GM19455 (cell line): ENCODE data around the gene STARD6.
A peak's percentile ranks its signal among the peaks of the same experiment; 100 is the strongest.
"Not testable (repeated sequence)": the region's sequence is repeated elsewhere in the genome, so short reads cannot be mapped to it uniquely, and the experiment has no call there.

Experiments used
- ATAC-seq: cut with Tn5 transposase; IDR thresholded peaks from one replicate; pipeline ENCODE4 v1.9.1; 2021; ENCODE audit not compliant: unreplicated experiment

Gene STARD6, protein sequence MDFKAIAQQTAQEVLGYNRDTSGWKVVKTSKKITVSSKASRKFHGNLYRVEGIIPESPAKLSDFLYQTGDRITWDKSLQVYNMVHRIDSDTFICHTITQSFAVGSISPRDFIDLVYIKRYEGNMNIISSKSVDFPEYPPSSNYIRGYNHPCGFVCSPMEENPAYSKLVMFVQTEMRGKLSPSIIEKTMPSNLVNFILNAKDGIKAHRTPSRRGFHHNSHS

DNA sequence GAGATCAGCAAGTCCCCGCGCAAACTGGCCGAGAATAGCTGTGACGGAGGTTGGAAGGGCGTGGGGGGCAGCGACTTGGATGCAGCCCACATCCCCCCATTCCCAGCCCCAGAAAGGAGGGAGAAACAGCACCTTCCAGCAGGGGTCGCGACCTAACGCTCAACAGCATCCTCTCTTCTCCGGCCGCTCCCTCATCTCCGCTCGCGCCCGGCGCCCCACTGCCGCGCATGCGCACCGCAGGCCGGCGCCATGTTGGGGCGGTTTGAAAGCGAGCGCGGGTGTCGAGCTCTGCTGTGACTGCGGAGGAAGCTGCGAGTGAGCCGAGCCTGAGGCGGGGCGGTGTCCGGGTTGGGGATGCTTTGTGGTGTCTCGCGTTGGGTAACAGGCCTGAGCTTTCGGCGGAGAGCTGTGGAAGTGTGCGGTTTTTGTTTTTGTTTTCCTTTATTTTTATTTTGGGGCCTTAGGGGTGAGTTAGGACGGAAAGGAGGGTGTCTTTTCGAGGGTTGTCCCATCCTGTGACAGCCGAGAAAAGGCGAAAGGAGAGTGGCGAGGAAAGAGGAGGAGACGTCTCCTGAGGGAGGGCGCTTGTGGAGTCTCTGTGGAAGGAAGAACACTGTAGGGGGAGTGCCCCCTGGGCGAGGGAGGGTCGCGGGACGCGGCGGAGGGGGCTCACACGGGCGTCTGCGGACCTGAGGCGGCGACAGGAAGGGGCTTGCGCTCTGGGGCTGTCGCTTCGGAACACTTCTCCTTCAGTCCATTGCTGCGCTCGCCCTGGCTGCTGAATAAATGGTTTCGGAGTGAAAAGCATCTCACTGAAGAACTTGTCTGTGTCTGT is at the start of gene STARD6, which contains the start of gene C18orf54:
Gene STARD6 (minus strand): TSS at position 199 of the 835 bp plus-strand sequence. CDS start 3,285 bp downstream, outside the sequence.
Gene C18orf54 (plus strand): TSS at position 247 of the 835 bp plus-strand sequence. CDS start 2,667 bp downstream, outside the sequence.
- peak; percentile 92 for ATAC-seq

DNA sequence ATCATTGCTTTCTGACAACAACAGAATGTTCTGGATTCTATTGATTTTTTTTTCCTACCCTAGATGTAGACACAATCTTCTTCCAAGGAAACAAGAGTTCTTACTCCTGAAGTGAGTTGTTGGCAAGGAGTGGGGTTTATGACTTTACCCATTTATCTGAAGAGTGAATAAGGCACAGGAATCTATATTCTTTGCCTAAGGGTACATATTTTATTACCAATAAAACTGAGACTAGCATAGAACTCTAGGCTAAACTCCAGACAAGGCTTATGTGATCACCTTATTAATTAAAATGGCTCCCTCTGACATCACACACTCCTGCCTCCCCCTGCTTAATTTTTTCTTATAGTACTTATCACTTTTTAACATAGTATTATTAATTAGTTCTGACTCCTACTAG is 47.6 kb upstream of the STARD6 start:
- ATAC-seq = no peak

DNA sequence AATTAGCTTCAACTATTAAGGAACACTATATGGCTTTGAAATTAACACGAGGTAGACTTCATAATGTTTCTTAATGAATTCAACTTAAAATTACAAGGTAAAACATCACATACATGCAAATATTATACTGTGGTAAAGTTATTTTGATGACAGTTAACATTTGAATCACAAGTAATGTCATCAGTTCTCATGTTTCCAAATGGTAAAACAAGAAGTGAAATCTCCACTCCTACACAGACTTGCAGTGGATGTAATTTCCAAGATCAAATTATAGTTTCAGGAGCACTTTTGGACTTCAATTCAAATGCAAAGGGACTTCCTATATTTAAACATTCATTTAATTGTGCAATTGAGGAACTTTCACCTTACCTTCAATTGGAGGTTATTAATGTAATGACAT is 39.1 kb upstream of the STARD6 start:
- no peak for ATAC-seq

DNA sequence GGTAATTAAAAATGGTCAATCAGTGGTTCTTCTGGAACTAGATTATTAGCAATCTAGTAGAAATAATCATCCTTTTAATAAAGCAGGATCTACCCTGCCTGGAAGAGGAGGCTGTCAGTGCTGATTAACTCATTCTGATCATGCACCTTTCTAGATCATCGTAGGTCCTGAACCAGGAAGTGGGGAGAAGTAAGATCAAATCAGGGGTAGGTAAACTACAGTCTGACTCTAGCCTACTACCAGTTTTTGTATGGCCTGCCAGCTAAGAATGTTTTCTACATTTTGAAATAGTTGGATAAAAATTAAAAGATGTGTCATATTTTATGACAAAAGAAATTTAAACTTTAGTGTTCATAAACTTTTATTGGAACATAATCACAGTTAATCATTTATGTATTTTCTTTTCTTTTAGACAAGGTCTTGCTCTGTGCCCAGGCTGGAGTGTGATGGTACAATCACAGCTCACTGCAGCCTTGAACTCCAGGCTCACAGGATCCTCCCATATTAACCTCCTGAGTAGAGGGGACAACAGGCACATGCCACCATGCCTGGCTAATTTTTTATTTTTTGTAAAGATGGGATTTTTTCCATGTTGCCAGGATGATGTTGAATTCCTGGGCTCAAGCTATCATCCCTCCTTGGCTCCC is 36.1 kb upstream of the STARD6 start:
- ATAC-seq = no peak

DNA sequence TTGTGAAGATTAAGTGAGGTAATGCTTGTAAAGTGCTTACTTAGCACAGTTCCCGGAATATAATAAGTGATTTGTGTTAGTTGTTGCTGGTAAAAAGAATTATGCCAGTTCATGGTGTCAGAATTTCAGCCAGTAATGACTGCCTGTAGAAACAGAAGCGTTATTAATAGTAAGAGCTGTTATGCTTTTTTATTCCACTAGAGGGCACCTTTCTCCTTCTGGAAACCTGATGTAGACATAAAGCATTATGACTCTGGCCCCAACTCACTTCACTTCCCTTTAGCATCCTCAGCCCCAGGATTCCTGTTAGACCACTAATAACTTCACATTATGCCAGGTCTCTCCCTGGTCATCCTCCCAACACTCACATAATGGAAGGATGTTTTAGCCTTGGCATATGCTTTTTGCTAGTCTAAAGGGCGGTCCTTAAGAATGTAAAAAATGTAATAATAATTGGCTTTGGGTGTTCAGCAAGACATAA is 34.9 kb upstream of the STARD6 start:
- ATAC-seq = peak; percentile 62

DNA sequence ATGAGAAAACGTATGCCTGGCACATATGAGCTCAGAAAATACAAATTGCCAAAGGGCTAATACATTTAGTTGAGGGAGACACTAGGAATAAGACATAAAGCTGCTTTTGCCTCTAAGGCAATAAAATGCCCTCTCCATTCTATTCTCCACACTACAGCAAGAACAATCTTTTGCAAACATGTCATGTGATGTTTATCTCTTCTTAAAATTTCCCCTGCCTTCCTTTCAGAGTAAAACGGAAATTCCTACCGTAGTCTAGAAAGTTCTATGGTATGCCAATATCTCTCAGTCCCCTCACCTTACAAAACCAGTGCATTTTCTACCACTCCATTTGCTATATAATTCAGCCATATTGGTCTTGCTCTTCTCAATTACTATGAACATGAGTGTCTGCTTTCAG is 33.2 kb upstream of the STARD6 start:
- no peak for ATAC-seq

DNA sequence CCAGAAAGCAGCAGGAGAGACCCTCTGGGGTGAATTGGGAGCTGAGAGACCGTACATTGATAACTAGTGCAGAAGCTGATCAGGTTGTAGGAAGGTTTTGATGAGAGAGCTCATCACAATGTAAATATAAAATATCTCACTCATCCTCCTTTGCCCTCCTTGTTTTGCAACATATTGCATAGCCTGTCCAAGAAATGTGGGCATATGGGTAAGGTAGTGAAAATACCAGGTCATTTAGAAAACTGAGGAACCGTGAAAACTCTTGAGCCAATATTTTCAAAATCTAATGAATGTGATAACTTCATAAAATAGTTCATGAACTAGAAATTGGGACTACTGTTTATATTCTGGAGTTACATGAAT is 31.5 kb upstream of the STARD6 start:
- ATAC-seq = no peak

DNA sequence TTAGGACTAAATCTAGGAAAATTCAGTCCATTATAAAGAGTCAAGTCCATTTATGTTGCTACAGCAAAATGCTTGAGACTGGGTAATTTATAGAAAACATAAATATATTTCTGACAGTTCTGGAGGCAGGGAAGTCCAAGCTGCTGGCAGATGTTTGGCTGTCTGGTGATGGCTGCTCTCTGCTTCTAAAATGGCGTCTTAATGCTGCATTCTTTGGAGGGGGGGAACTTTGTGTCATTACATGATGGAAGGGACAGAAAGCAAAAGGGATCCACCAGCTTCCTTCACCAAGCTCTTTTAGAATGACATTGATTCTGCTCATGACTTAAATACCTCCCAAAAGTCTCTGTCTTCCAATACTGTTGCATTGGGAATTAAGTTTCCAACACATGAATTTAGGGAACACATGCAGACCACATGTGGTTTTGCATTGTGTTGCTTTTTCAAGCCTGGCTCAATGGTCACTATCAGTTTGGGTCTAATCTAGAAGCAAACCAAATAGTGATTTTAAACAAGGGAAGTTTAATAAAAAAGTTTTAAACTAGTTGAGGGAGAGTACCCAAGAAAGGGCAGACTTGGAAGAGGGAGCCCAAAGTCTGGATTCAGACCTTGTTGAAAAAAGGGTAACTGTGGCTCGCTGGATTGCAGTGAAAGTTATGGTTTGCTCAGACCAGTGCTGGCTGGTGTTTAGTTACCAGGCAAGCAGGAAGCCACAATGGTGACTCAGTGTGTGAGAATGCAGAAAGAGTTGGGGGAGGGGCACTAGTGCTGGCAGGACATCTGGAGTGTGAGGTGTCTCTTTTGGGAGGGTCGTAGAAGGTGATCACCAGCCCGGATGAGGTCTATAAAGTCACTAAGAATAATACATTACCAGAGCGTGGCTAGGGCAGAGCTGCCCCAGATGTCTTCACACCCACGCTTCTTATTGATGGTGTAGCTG is 30.8 kb upstream of the STARD6 start:
- ATAC-seq = peak; percentile 86

DNA sequence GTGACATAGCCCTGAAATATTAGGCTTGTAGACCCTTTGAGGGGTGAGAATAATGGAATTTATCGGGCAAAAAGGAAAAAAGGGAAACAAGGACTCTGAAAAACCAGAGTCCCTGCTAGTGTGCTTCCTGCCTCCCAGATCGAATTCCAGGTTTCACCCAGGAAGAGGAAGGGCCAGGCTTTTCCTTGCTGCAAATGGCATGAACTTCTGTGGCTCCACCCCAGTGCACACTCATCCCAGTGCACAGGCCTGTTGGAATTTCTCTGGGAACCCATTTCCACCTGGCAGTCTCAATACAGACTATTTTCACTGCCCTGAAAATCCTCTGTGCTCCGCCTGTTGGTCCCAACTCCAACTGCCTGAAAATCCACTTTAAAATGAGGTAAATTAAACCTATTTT is 30.0 kb upstream of the STARD6 start:
- no peak for ATAC-seq

DNA sequence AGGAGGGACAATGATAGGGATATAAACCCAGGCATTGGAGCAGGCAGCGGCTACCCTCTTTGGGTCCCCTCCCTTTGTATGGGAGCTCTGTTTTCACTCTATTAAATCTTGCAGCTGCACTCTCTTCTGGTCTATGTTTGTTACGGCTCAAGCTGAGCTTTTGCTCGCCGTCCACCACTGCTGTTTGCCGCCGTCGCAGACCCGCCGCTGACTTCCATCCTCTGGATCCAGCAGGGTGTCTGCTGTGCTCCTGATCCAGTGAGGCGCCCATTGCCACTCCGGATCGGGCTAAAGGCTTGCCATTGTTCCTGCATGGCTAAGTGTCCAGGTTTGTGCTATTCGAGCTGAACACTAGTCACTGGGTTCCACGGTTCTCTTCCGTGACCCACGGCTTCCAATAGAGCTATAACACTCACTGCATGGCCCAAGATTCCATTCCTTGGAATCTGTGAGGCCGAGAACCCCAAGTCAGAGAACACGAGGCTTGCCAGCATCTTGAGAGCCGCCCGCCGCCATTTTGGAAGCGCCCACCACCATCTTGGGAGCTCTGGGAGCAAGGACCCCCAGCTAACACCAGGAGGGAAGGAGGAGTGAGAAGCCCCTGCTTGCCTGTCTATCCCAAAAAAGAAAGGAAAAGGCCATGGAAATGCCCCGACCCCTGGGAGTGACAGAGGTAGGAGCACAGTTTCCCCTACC is 29.3 kb upstream of the STARD6 start:
- ATAC-seq = not testable (repeated sequence)

DNA sequence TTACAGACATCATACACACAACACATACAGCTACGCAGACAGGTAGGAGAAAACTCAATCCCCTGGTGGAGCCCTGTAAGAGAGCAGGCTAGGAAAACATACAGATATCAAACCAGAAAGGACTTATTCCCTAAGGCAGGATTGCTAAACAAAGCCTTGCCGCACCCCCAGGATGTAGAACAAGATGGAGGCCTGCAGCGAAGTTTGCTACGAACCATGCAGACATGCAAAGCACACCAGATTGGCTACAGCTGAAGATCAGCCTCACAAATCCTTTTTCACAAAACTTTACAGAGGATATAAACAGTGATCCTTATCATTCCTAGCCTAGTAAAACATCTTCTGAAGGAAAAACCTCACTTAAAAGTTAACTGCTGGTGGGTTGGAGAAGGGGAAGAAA is 28.4 kb upstream of the STARD6 start:
- ATAC-seq = no peak

DNA sequence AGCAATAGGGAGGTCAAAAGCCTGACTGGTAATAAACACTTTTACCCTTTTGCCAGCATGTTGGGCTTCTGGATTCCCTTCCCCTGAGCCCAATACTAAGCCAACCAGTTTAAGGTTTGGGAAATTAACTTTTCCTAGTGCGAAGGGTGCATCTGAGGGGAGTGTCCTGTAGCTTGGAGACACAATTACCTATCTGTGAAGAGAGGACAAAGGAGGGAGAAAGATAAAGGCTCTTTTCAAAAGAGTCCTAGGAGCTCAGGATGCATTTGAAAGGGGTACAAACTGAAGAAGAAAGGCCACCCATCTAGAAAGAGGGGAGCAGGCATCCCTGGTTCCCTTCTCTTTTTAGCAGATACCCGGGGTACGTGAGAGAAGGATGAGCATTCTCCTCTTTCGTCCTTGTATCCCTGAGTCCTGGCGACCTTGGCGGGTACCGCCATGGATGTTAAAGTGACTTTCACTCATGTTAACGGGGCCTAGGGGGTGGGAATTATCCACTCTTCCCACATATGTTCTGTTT is 25.1 kb upstream of the STARD6 start:
- no peak for ATAC-seq

DNA sequence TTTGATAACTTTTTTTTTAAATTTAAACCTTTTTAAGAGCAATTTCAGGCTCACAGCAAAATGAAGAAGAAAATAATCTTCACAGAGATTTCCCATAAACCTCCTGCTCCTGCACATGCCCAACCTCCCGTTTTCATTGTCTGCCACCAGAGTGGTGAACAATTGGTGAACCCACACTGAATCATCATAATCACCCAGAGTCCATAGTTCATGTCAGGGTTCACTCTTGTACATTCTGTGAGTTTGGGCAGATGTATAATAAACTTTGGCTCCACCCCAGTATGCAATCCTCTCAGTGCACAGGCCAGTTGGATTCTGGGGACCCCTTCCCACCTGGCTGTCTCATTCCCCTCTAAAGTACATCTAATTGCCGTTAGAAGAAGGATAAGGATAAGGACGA is 24.4 kb upstream of the STARD6 start:
- no peak for ATAC-seq

DNA sequence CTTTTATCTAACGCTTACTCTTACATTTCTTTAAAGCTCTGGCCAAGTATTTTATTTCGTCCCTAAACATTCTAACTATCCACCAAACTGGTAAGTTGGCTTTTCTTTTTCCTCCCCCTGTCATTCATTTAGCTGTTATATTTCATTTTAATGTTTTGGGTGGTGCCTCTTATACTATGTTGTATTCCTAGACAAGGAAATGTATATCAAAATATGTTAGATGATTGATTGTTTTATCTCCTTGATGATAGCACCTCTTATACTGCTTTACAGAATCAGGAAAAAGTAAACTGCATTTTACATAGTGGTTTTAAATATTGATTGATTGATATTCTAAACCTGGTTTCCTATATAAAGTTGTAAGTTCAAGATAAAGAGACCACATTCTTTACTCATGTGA is 24.0 kb upstream of the STARD6 start:
- no peak for ATAC-seq

DNA sequence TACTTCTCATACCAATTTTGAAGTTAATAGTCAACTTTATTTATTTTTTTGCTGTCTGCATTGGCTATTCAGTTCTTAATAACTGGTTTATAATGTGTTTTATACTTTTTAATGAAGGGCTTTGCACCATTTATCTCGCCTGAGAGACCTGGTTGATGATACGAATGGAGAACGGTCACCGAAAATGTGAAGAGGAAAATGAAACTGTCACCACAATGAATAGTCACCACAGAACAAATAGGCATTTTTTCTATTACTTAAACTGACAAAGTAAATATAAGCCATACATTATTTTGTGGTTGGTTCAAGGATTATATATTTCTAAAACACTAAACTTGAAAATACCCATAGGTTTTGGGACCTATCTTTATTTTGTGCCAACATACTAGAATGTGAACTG is 20.4 kb upstream of the STARD6 start:
- ATAC-seq = no peak

DNA sequence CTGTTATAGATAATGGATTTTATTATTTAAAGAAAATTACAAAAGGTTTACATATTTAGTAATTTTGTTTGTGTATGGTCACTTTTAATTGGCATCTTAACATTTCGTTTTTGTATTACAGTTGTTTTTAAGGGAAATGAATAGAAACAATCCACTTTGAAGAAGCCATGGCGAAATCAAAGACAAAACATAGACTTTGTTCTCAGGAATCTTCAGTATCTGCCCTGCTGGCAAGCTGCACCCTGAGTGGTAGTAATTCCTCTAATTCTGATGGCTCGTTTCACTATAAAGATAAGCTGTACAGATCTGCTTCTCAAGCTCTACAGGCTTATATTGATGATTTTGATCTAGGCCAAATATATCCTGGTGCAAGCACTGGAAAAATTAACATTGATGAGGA is 2.7 kb upstream of the STARD6 start:
- ATAC-seq = no peak

DNA sequence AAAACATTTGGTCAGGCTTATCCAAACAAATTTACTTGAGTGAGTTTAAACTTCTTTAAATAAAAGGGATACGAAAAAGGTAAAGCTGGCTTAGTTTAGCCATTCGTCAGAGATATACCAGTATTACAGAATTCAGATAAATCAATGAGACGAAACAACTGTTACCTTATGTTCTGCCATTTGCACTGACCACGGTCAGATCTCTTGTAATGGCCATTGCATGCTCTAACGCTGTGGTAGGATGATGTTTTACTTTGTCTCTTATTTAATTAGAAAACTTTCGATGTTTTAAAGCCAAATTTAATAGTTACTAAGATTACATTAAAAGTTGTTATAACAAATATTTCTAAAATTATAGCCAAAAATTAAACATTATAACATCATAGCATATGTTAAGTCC is 1.6 kb upstream of the STARD6 start:
- ATAC-seq = no peak

DNA sequence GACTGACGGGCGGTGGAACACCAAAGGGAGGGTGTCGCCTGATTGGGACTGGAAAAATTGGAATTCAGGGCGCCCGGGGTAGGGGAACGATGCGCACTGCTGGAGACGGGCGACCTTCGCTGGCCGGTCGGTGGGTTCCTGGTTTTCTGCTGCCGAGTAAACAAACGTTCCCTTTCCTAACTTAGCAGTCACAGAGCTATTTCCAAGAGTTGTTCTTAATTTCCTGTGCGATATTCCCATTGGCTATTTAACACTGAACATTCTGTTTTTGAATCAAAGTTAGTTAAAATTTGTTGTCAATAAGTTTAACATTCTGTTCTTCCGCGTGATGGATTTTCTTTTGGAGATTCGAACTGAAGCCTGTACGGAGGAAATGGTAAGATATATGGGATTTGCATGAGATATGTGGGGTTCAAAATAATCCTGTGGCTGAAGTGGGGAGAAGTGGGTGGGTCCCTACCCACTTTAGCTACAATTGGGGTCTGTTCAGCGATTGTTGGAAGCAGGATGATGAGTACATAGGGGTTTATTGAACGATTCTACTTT is 910 bp upstream of the STARD6 start:
- ATAC-seq = peak; percentile 21

DNA sequence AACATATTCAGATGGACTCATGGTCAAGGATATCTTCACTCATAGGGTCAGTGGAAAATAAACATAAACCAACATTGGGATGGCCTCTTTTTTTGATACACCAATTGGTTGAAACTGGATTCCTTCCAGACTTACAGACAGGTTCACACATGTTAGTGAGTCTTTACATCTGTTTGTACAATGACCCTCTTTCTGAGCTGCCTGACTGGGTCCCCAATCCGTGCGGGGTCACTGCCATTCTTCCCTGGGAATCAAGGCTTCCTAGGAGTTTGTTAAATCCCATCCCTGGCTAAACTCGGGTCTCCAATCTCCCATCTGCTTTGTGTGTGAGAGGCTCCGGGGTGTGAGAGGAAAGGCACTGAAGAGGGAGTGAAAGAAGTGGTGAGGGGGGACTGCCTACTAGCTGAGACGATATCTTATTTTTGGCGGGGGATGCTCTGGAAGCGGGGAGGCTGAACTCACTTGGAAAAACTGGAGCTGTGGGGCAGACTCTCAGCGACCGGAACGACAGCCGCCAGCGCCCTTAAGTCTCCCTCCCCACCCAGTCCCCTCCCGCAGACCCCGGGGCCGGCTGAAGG is 487 bp downstream of the STARD6 start:
- ATAC-seq = peak; percentile 50
